Glomerular endothelial cell (primary cell): ENCODE results near the gene GSS. TPM values are rescaled to one million over a fixed set of nuclear protein-coding genes. Genes with fewer than 3 reads are reported as not detected.

ENCODE experiments used
- DNase-seq: peaks from one replicate; pipeline ENCODE4 v3.0.0-alpha.2; 2011; ENCODE audit warnings: low read depth, low spot score; ENCODE audit errors: extremely low read depth
- total RNA-seq: library from RNA; depleted of rRNA; stranded (reverse); fragments of >200 nt; gene quantifications from 2 replicates; pipeline ENCODE4 v1.2.3, GENCODE V29; 2015

The GSS gene
- total RNA-seq = 58.6 and 69.8 TPM in 2 replicates

- peak; percentile 60 for DNase-seq
Observed at GRCh38 chr20:34955231-34956040, at the start of gene GSS, which contains the start of gene MYH7B. GSS (minus strand) TSS chr20:34955806; CDS start chr20:34951852, 3,954 bp downstream. MYH7B (plus strand) TSS chr20:34955868; CDS start chr20:34978006, 22,138 bp downstream.

- no peak for DNase-seq
Observed at GRCh38 chr20:35004749-35005462, 49.3 kb upstream of the GSS start.

GRCh38 chr20:35004051-35004725 lies 48.6 kb upstream of the GSS start:
- no peak for DNase-seq

- no peak for DNase-seq
Observed at GRCh38 chr20:35003211-35004031, 47.8 kb upstream of the GSS start.

GRCh38 chr20:35002426-35003210 lies 47.0 kb upstream of the GSS start:
- DNase-seq = no peak

GRCh38 chr20:35001596-35002362 lies 46.2 kb upstream of the GSS start:
- DNase-seq = no peak

GRCh38 chr20:35000922-35001595 lies 45.5 kb upstream of the GSS start:
- DNase-seq = no peak

GRCh38 chr20:35000311-35000921 lies 44.8 kb upstream of the GSS start:
- no peak for DNase-seq

- DNase-seq = no peak
Observed at GRCh38 chr20:34999782-35000181, 44.2 kb upstream of the GSS start.

GRCh38 chr20:34999021-34999451 lies 43.4 kb upstream of the GSS start:
- DNase-seq = no peak

- DNase-seq = no peak
Observed at GRCh38 chr20:34998331-34998950, 42.8 kb upstream of the GSS start.

- no peak for DNase-seq
Observed at GRCh38 chr20:34997774-34998173, 42.2 kb upstream of the GSS start.

GRCh38 chr20:34997131-34997561 lies 41.5 kb upstream of the GSS start:
- DNase-seq = no peak

GRCh38 chr20:34996243-34997028 lies 40.8 kb upstream of the GSS start:
- DNase-seq = no peak

- DNase-seq = no peak
Observed at GRCh38 chr20:34995696-34996095, 40.1 kb upstream of the GSS start.

GRCh38 chr20:34995192-34995591 lies 39.6 kb upstream of the GSS start:
- DNase-seq = no peak
